WTC11 (cell line): Measurements from ENCODE around the gene MRPS9. TPM values are rescaled to one million over a fixed set of nuclear protein-coding genes. Genes with fewer than 3 reads are reported as not detected.

ENCODE experiments used
- ATAC-seq: fragments of 200-7000 bp; cut with Tn5 transposase; 2 replicates; pipeline ENCODE4 v1.10.0; 2021; ENCODE audit warnings: mild to moderate bottlenecking, moderate library complexity
- CTCF ChIA-PET: fragments of 300-600 bp; sonication (Branson Sonifier 250); formaldehyde crosslinking; loops from one replicate; lab custom pipeline; 2021; ENCODE audit warnings: antibody characterized with exemption; lab: Charles Lee
- POLR2A ChIA-PET: fragments of 350-600 bp; sonication (Branson Sonifier 250); formaldehyde crosslinking; loops from one replicate; lab custom pipeline; 2021; ENCODE audit warnings: antibody characterized with exemption; lab: Charles Lee
- DNase-seq: peaks from one replicate; pipeline ENCODE4 v3.0.0; 2021; ENCODE audit warnings: low spot score
- H3K27ac Mint-ChIP-seq: 2 replicates; pipeline ENCODE4 v1.8.0; 2021; ENCODE audit warnings: mixed read lengths
- H3K27me3 Mint-ChIP-seq: 2 replicates; pipeline ENCODE4 v1.8.0; 2021; ENCODE audit warnings: low read depth, mild to moderate bottlenecking, moderate library complexity, mixed read lengths
- H3K36me3 Mint-ChIP-seq: 2 replicates; pipeline ENCODE4 v1.8.0; 2021; ENCODE audit warnings: mixed read lengths
- H3K4me1 Mint-ChIP-seq: 2 replicates; pipeline ENCODE4 v1.8.0; 2022; ENCODE audit warnings: mixed read lengths
- H3K4me3 Mint-ChIP-seq: 2 replicates; pipeline ENCODE4 v1.8.0; 2021; ENCODE audit warnings: mild to moderate bottlenecking, moderate library complexity, mixed read lengths
- H3K9me3 Mint-ChIP-seq: 2 replicates; pipeline ENCODE4 v1.8.0; 2021; ENCODE audit warnings: mixed read lengths
- ARID4B ChIP-seq: sonication (generic); formaldehyde crosslinking; IDR thresholded peaks from 2 replicates; pipeline ENCODE4 v1.8.0; 2023; ENCODE audit warnings: missing genetic modification reagents, mild to moderate bottlenecking, borderline replicate concordance
- CBFB ChIP-seq: sonication (generic); formaldehyde crosslinking; IDR thresholded peaks from 2 replicates; pipeline ENCODE4 v1.8.1; 2022; ENCODE audit warnings: mild to moderate bottlenecking, low read depth, missing genetic modification reagents
- CREB1 ChIP-seq: sonication (generic); formaldehyde crosslinking; IDR thresholded peaks from 2 replicates; pipeline ENCODE4 v1.8.0; 2023; ENCODE audit warnings: mild to moderate bottlenecking, missing genetic modification reagents
- ELF4 ChIP-seq: sonication (generic); formaldehyde crosslinking; IDR thresholded peaks from 2 replicates; pipeline ENCODE4 v1.8.1; 2022; ENCODE audit warnings: low read depth, mild to moderate bottlenecking, moderate library complexity, missing genetic modification reagents
- ESRRA ChIP-seq: sonication (generic); formaldehyde crosslinking; IDR thresholded peaks from 2 replicates; pipeline ENCODE4 v1.8.1; 2022; ENCODE audit warnings: mild to moderate bottlenecking, missing genetic modification reagents, borderline replicate concordance
- FOXJ3 ChIP-seq: sonication (generic); formaldehyde crosslinking; IDR thresholded peaks from 2 replicates; pipeline ENCODE4 v1.9.0; 2021; ENCODE audit warnings: missing genetic modification reagents, mild to moderate bottlenecking, borderline replicate concordance
- IRF2 ChIP-seq: sonication (generic); formaldehyde crosslinking; IDR thresholded peaks from 2 replicates; pipeline ENCODE4 v1.8.0; 2022; ENCODE audit warnings: low read depth, missing genetic modification reagents, borderline replicate concordance
- NFATC4 ChIP-seq: fragments of 250-450 bp; sonication (Bioruptor Pico); IDR thresholded peaks from 2 replicates; pipeline ENCODE4 v1.9.0; 2021; ENCODE audit warnings: mild to moderate bottlenecking
- SMAD3 ChIP-seq: sonication (generic); formaldehyde crosslinking; IDR thresholded peaks from 2 replicates; pipeline ENCODE4 v1.8.0; 2022; ENCODE audit warnings: missing genetic modification reagents, mild to moderate bottlenecking, borderline replicate concordance
- TEAD1 ChIP-seq: sonication (generic); formaldehyde crosslinking; IDR thresholded peaks from 2 replicates; pipeline ENCODE4 v1.8.0; 2022; ENCODE audit warnings: mild to moderate bottlenecking, missing genetic modification reagents
- ZBTB43 ChIP-seq: sonication (generic); formaldehyde crosslinking; IDR thresholded peaks from 2 replicates; pipeline ENCODE4 v1.8.1; 2023; ENCODE audit warnings: mild to moderate bottlenecking, missing genetic modification reagents
- ZNF138 ChIP-seq: sonication (generic); formaldehyde crosslinking; conservative IDR thresholded peaks from 2 replicates; pipeline ENCODE4 v1.8.1; 2022; ENCODE audit warnings: mild to moderate bottlenecking, moderate library complexity, missing genetic modification reagents
- ZNF263 ChIP-seq: sonication (generic); formaldehyde crosslinking; IDR thresholded peaks from 2 replicates; pipeline ENCODE4 v1.8.1; 2022; ENCODE audit warnings: low read depth, mild to moderate bottlenecking, moderate library complexity, missing genetic modification reagents
- total RNA-seq: library from RNA; stranded (reverse); gene quantifications from 3 replicates; pipeline ENCODE4 v1.2.3, GENCODE V29; 2021
- TF ChIP-seq, protein P1 (sequence below): sonication (generic); formaldehyde crosslinking; IDR thresholded peaks from 2 replicates; pipeline ENCODE4 v1.8.0; 2022; ENCODE audit warnings: missing genetic modification reagents
- TF ChIP-seq, protein P2 (sequence below): sonication (generic); formaldehyde crosslinking; IDR thresholded peaks from 2 replicates; pipeline ENCODE4 v1.8.1; 2022; ENCODE audit warnings: low read depth, missing genetic modification reagents, borderline replicate concordance
- TF ChIP-seq, protein P3 (sequence below): sonication (generic); formaldehyde crosslinking; IDR thresholded peaks from 2 replicates; pipeline ENCODE4 v1.8.1; 2023; ENCODE audit warnings: mild to moderate bottlenecking, missing genetic modification reagents, borderline replicate concordance
- TF ChIP-seq, protein P4 (sequence below): sonication (generic); formaldehyde crosslinking; IDR thresholded peaks from 2 replicates; pipeline ENCODE4 v1.8.1; 2022; ENCODE audit warnings: mild to moderate bottlenecking, missing genetic modification reagents, moderate library complexity, borderline replicate concordance
- TF ChIP-seq, protein P5 (sequence below): sonication (generic); formaldehyde crosslinking; IDR thresholded peaks from 2 replicates; pipeline ENCODE4 v1.8.0; 2022; ENCODE audit warnings: mild to moderate bottlenecking, missing genetic modification reagents
- TF ChIP-seq, protein P6 (sequence below): fragments of 250-450 bp; sonication (Bioruptor Pico); IDR thresholded peaks from 2 replicates; pipeline ENCODE4 v1.9.0; 2021; ENCODE audit warnings: mild to moderate bottlenecking

Gene MRPS9
- total RNA-seq, 1 experiment from 2014 or later = 75.3 TPM

GRCh38 chr2:105118960-105119359, 81.1 kb downstream of the MRPS9 start:
- Mint-ChIP-seq H3K4me1 (peaks cover 9% of the 10 kb centered on the region), H3K9me3 (no peaks in the 10 kb centered on the region), H3K36me3 (no peaks in the 10 kb centered on the region), H3K27ac (no peak overlapping the region), H3K4me3 (peak overlapping the region; percentile 47), H3K27me3 (peaks cover 3% of the 10 kb centered on the region)
- peak; percentile 73 for DNase-seq
- ChIA-PET POLR2A (interaction anchor here (0.9 kb wide), 1 partner anchor 111 kb away, joined by 3 read pairs; no protein-coding TSS in a partner anchor), CTCF (interaction anchor here (0.5 to 9.3 kb wide), 13 partner anchors 16 to 866 kb away, joined by 3 to 200 read pairs (median 4); partner anchors contain the start of genes GPR45 and MRPS9)
- ATAC-seq = peak; percentile 91
- TF ChIP-seq NFATC4 (CRISPR knock-in tag) = no peak
- TF ChIP-seq ZNF138 = no peak
- TF ChIP-seq ARID4B = no peak
- TF ChIP-seq IRF2 (CRISPR knock-in tag) = no peak
- peak; percentile 60; the same call in 1 of the 2 replicates for TF ChIP-seq ESRRA
- TF ChIP-seq, protein P1, sequence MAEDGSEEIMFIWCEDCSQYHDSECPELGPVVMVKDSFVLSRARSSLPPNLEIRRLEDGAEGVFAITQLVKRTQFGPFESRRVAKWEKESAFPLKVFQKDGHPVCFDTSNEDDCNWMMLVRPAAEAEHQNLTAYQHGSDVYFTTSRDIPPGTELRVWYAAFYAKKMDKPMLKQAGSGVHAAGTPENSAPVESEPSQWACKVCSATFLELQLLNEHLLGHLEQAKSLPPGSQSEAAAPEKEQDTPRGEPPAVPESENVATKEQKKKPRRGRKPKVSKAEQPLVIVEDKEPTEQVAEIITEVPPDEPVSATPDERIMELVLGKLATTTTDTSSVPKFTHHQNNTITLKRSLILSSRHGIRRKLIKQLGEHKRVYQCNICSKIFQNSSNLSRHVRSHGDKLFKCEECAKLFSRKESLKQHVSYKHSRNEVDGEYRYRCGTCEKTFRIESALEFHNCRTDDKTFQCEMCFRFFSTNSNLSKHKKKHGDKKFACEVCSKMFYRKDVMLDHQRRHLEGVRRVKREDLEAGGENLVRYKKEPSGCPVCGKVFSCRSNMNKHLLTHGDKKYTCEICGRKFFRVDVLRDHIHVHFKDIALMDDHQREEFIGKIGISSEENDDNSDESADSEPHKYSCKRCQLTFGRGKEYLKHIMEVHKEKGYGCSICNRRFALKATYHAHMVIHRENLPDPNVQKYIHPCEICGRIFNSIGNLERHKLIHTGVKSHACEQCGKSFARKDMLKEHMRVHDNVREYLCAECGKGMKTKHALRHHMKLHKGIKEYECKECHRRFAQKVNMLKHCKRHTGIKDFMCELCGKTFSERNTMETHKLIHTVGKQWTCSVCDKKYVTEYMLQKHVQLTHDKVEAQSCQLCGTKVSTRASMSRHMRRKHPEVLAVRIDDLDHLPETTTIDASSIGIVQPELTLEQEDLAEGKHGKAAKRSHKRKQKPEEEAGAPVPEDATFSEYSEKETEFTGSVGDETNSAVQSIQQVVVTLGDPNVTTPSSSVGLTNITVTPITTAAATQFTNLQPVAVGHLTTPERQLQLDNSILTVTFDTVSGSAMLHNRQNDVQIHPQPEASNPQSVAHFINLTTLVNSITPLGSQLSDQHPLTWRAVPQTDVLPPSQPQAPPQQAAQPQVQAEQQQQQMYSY (CRISPR knock-in tag) = no peak
- TF ChIP-seq, protein P2, sequence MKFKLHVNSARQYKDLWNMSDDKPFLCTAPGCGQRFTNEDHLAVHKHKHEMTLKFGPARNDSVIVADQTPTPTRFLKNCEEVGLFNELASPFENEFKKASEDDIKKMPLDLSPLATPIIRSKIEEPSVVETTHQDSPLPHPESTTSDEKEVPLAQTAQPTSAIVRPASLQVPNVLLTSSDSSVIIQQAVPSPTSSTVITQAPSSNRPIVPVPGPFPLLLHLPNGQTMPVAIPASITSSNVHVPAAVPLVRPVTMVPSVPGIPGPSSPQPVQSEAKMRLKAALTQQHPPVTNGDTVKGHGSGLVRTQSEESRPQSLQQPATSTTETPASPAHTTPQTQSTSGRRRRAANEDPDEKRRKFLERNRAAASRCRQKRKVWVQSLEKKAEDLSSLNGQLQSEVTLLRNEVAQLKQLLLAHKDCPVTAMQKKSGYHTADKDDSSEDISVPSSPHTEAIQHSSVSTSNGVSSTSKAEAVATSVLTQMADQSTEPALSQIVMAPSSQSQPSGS = no peak
- TF ChIP-seq, protein P3, sequence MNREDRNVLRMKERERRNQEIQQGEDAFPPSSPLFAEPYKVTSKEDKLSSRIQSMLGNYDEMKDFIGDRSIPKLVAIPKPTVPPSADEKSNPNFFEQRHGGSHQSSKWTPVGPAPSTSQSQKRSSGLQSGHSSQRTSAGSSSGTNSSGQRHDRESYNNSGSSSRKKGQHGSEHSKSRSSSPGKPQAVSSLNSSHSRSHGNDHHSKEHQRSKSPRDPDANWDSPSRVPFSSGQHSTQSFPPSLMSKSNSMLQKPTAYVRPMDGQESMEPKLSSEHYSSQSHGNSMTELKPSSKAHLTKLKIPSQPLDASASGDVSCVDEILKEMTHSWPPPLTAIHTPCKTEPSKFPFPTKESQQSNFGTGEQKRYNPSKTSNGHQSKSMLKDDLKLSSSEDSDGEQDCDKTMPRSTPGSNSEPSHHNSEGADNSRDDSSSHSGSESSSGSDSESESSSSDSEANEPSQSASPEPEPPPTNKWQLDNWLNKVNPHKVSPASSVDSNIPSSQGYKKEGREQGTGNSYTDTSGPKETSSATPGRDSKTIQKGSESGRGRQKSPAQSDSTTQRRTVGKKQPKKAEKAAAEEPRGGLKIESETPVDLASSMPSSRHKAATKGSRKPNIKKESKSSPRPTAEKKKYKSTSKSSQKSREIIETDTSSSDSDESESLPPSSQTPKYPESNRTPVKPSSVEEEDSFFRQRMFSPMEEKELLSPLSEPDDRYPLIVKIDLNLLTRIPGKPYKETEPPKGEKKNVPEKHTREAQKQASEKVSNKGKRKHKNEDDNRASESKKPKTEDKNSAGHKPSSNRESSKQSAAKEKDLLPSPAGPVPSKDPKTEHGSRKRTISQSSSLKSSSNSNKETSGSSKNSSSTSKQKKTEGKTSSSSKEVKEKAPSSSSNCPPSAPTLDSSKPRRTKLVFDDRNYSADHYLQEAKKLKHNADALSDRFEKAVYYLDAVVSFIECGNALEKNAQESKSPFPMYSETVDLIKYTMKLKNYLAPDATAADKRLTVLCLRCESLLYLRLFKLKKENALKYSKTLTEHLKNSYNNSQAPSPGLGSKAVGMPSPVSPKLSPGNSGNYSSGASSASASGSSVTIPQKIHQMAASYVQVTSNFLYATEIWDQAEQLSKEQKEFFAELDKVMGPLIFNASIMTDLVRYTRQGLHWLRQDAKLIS = no peak
- TF ChIP-seq, protein P4, sequence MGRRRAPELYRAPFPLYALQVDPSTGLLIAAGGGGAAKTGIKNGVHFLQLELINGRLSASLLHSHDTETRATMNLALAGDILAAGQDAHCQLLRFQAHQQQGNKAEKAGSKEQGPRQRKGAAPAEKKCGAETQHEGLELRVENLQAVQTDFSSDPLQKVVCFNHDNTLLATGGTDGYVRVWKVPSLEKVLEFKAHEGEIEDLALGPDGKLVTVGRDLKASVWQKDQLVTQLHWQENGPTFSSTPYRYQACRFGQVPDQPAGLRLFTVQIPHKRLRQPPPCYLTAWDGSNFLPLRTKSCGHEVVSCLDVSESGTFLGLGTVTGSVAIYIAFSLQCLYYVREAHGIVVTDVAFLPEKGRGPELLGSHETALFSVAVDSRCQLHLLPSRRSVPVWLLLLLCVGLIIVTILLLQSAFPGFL = no peak
- no peak for TF ChIP-seq CBFB (CRISPR knock-in tag)
- no peak for TF ChIP-seq FOXJ3 (CRISPR knock-in tag)
- no peak for TF ChIP-seq SMAD3 (CRISPR knock-in tag)
- TF ChIP-seq, protein P5, sequence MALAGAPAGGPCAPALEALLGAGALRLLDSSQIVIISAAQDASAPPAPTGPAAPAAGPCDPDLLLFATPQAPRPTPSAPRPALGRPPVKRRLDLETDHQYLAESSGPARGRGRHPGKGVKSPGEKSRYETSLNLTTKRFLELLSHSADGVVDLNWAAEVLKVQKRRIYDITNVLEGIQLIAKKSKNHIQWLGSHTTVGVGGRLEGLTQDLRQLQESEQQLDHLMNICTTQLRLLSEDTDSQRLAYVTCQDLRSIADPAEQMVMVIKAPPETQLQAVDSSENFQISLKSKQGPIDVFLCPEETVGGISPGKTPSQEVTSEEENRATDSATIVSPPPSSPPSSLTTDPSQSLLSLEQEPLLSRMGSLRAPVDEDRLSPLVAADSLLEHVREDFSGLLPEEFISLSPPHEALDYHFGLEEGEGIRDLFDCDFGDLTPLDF = no peak
- TF ChIP-seq ZNF263 (CRISPR knock-in tag) = no peak
- TF ChIP-seq CREB1 = no peak
- TF ChIP-seq, protein P6, sequence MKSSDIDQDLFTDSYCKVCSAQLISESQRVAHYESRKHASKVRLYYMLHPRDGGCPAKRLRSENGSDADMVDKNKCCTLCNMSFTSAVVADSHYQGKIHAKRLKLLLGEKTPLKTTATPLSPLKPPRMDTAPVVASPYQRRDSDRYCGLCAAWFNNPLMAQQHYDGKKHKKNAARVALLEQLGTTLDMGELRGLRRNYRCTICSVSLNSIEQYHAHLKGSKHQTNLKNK (CRISPR knock-in tag) = no peak
- TF ChIP-seq ELF4 = no peak
- TF ChIP-seq ZBTB43 (CRISPR knock-in tag) = no peak
- TF ChIP-seq TEAD1 (CRISPR knock-in tag) = no peak
